Mesenchymal stem cell (in vitro differentiated cells and primary cell): ENCODE results near the gene CETP.
"Not testable (repeated sequence)": the region's sequence is repeated elsewhere in the genome, so short reads cannot be mapped to it uniquely, and the experiment has no call there.

ENCODE experiments used
- DNase-seq: peaks from one replicate; pipeline ENCODE4 v3.0.0-alpha.2; 2013
- H2AFZ ChIP-seq: one replicate; pipeline ENCODE4 v1.6.1; 2013; ENCODE audit warnings: low read depth, mild to moderate bottlenecking, control low read depth, inconsistent platforms, low read length, moderate library complexity
- H2AK5ac ChIP-seq: 2 replicates; pipeline ENCODE4 v1.6.1; 2013; ENCODE audit warnings: low read length, moderate library complexity, mild to moderate bottlenecking, inconsistent platforms; ENCODE audit not compliant: severe bottlenecking
- H2BK120ac ChIP-seq: one replicate; pipeline ENCODE4 v1.6.1; 2013; ENCODE audit warnings: low read depth, mild to moderate bottlenecking, inconsistent platforms, low read length, moderate library complexity
- H2BK12ac ChIP-seq, 2 experiments: one replicate each; pipeline ENCODE4 v1.6.1; 2013; ENCODE audit warnings: inconsistent platforms in 2 of 2, low read length in 2 of 2, mild to moderate bottlenecking in 2 of 2, moderate library complexity in 2 of 2, control low read depth in 1 of 2
- H2BK15ac ChIP-seq: one replicate; pipeline ENCODE4 v1.6.1; 2013; ENCODE audit warnings: mild to moderate bottlenecking, low read depth, inconsistent platforms; ENCODE audit not compliant: poor library complexity, severe bottlenecking
- H2BK5ac ChIP-seq: 2 replicates; pipeline ENCODE4 v1.6.1; 2013; ENCODE audit warnings: low read depth, mild to moderate bottlenecking, low read length, control low read depth, inconsistent platforms; ENCODE audit not compliant: poor library complexity, severe bottlenecking
- H3K14ac ChIP-seq, 2 experiments: one replicate each; pipeline ENCODE4 v1.6.1; 2013; ENCODE audit warnings: inconsistent platforms in 2 of 2, low read length in 2 of 2, control low read depth in 1 of 2, mild to moderate bottlenecking in 1 of 2, moderate library complexity in 1 of 2
- H3K18ac ChIP-seq, 2 experiments: one replicate each; pipeline ENCODE4 v1.6.1; 2013; ENCODE audit warnings: inconsistent platforms in 2 of 2, low read length in 2 of 2, control low read depth in 1 of 2, low read depth in 1 of 2, mild to moderate bottlenecking in 1 of 2
- H3K23ac ChIP-seq, 2 experiments: one replicate each; pipeline ENCODE4 v1.6.1; 2013; ENCODE audit warnings: inconsistent platforms in 2 of 2, low read length in 2 of 2, mild to moderate bottlenecking in 2 of 2, moderate library complexity in 2 of 2, control low read depth in 1 of 2
- H3K27ac ChIP-seq: 2 replicates; pipeline ENCODE4 v1.5.1; 2013; ENCODE audit warnings: mild to moderate bottlenecking, moderate library complexity, low read length, control low read depth, inconsistent platforms; ENCODE audit not compliant: poor library complexity, severe bottlenecking
- H3K27me3 ChIP-seq, 2 experiments: 2 replicates each; pipeline versions ENCODE4 v1.6.1 to v1.7.0; 2013; ENCODE audit warnings: low read length in 2 of 2, mild to moderate bottlenecking in 2 of 2, moderate library complexity in 2 of 2, control low read depth in 1 of 2, inconsistent platforms in 1 of 2; ENCODE audit not compliant: control insufficient read depth in 1 of 2, insufficient read depth in 1 of 2
- H3K36me3 ChIP-seq, 2 experiments: 2 replicates each; pipeline versions ENCODE4 v1.6.1 to v1.7.0; 2013; ENCODE audit warnings: low read length in 2 of 2, control low read depth in 1 of 2, inconsistent platforms in 1 of 2, low read depth in 1 of 2, mild to moderate bottlenecking in 1 of 2; ENCODE audit not compliant: insufficient read depth in 2 of 2, control insufficient read depth in 1 of 2
- H3K4ac ChIP-seq, 2 experiments: one replicate each; pipeline ENCODE4 v1.6.1; 2013; ENCODE audit warnings: inconsistent platforms in 2 of 2, low read length in 2 of 2, mild to moderate bottlenecking in 2 of 2, moderate library complexity in 2 of 2, control low read depth in 1 of 2, low read depth in 1 of 2
- H3K4me1 ChIP-seq: 2 replicates; pipeline ENCODE4 v1.6.1; 2013; ENCODE audit warnings: low read depth, low read length, control low read depth; ENCODE audit not compliant: control insufficient read depth, insufficient read depth
- H3K4me2 ChIP-seq: 2 replicates; pipeline ENCODE4 v1.6.1; 2013; ENCODE audit warnings: low read length, mild to moderate bottlenecking, inconsistent platforms; ENCODE audit not compliant: poor library complexity, severe bottlenecking
- H3K4me3 ChIP-seq, 2 experiments: 2 replicates each; pipeline versions ENCODE4 v1.5.1 to v1.7.0; 2013; ENCODE audit warnings: low read length in 2 of 2, mild to moderate bottlenecking in 2 of 2, control low read depth in 1 of 2, low read depth in 1 of 2; ENCODE audit not compliant: insufficient read depth in 1 of 2
- H3K79me1 ChIP-seq: replicated peaks from 2 replicates; pipeline ENCODE4 v1.6.1; 2013; ENCODE audit warnings: mild to moderate bottlenecking, control low read depth, low read length, inconsistent platforms; ENCODE audit not compliant: poor library complexity, severe bottlenecking
- H3K9ac ChIP-seq: 2 replicates; pipeline ENCODE4 v1.7.0; 2013; ENCODE audit warnings: mild to moderate bottlenecking, low read length, moderate library complexity
- H3K9me3 ChIP-seq: 2 replicates; pipeline ENCODE4 v1.7.0; 2013; ENCODE audit warnings: mild to moderate bottlenecking, low read length; ENCODE audit not compliant: control insufficient read depth
- H4K8ac ChIP-seq: one replicate; pipeline ENCODE4 v1.6.1; 2013; ENCODE audit warnings: inconsistent platforms, mild to moderate bottlenecking, low read length, moderate library complexity
- H4K91ac ChIP-seq: one replicate; pipeline ENCODE4 v1.6.1; 2013; ENCODE audit warnings: mild to moderate bottlenecking, low read length, inconsistent platforms
- WGBS: methylation state at CpG from one replicate; pipeline ENCODE4 v1.1.7; 2013; ENCODE audit warnings: mixed read lengths; 5-methylcytosine and 5-hydroxymethylcytosine counted together

Gene CETP

DNA sequence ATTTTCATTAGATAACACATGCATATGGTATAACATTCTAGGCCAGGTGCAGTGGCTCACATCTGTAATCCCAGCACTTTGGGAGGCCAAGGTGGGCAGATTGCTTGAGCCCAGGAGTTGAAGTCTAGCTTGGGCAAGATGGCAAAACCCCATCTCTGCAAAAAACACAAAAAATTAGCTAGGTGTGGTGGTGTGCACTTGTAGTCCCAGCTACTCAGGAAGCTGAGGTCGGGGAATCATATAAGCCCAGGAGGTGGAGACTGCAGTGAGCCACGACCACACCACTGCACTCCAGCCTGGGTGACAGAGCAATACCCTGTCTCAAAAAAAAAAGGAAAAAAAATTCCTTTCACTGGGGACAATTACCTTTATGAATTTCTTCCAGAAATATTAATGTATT lies 43.8 kb downstream of the CETP start:
- not testable (repeated sequence) for DNase-seq, H3K4me3 ChIP-seq, H3K79me1 ChIP-seq, H3K27ac ChIP-seq, H2AFZ ChIP-seq, H2BK15ac ChIP-seq, H3K9me3 ChIP-seq, H3K14ac ChIP-seq, H3K18ac ChIP-seq, H2BK5ac ChIP-seq, H4K8ac ChIP-seq, H3K4ac ChIP-seq, H3K4me2 ChIP-seq, H3K27me3 ChIP-seq, H2BK120ac ChIP-seq, H2AK5ac ChIP-seq, H3K4me1 ChIP-seq, H3K23ac ChIP-seq, H3K9ac ChIP-seq, H4K91ac ChIP-seq, H2BK12ac ChIP-seq
- H3K36me3 ChIP-seq: peaks cover 4 to 36% of the 10 kb centered on the region in 2 experiments
- 75% methylated on average over 2 of the region's 2 CpGs for WGBS

DNA sequence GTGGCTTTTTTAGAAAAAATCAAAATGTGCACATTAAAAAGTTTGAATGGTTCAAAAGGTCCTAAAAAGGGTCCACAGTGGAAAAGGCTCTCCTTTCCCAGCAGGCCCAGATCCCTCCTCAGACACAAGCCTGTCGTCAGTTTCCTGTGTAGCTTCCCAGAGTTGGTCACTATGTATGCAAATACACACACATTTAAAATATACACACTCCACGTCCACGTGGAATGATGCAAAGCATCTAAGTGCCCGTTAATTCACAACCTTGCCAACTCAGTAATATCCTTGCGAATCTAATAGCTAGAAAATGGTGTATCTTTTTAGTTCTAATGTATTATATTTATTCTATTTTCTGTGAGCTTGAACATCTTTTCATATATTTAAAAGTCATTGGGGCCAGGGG lies 45.3 kb downstream of the CETP start:
- no peak overlapping the region for H2AK5ac ChIP-seq
- no peak overlapping the region for H2BK5ac ChIP-seq
- WGBS: 37% methylated on average over 3 of the region's 5 CpGs
- H2BK120ac ChIP-seq: no peak overlapping the region
- H4K8ac ChIP-seq: no peak overlapping the region
- H3K27me3 ChIP-seq: no peaks in the 10 kb centered on the region
- H3K14ac ChIP-seq: no peak overlapping the region
- DNase-seq: no peak
- H3K4me1 ChIP-seq: no peaks in the 10 kb centered on the region
- no peak overlapping the region for H3K4me2 ChIP-seq
- H4K91ac ChIP-seq: no peak overlapping the region
- no peaks in the 10 kb centered on the region for H3K9me3 ChIP-seq
- H3K36me3 ChIP-seq: peaks cover 4 to 30% of the 10 kb centered on the region in 2 experiments
- no peaks in the 10 kb centered on the region for H3K79me1 ChIP-seq
- H3K27ac ChIP-seq: no peak overlapping the region
- H3K23ac ChIP-seq: no peak overlapping the region
- H3K4ac ChIP-seq: no peak overlapping the region
- no peak overlapping the region for H2AFZ ChIP-seq
- no peak overlapping the region for H2BK12ac ChIP-seq
- no peak overlapping the region for H3K4me3 ChIP-seq
- no peak overlapping the region for H3K9ac ChIP-seq
- H3K18ac ChIP-seq: no peak overlapping the region
- H2BK15ac ChIP-seq: no peak overlapping the region

DNA sequence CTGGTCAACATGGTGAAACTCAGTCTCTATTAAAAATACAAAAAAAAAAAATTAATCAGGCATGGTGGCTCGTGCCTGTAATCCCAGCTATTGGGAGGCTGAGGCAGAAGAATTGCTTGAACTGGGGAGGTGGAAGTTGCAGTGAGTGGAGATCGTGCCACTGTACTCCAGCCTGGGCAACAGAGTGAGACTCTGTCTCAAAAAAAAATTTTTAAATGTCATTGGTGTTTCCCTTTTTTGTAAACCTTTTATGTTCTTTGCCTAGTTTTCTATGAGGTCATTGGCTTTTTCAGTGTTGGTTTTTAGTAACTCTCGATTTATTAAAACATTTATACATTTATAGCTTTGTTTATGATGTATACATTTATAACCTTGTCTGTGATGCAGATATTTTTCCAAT lies 45.8 kb downstream of the CETP start:
- Histone ChIP-seq H2BK5ac (no peak overlapping the region), H3K18ac (no peak overlapping the region), H3K27me3 (no peaks in the 10 kb centered on the region), H3K23ac (no peak overlapping the region), H3K4ac (no peak overlapping the region), H4K8ac (no peak overlapping the region), H4K91ac (no peak overlapping the region), H3K36me3 (peaks cover 4 to 30% of the 10 kb centered on the region in 2 experiments), H2BK12ac (no peak overlapping the region), H2AFZ (no peak overlapping the region), H3K4me2 (no peak overlapping the region), H3K9ac (no peak overlapping the region), H2BK120ac (no peak overlapping the region), H3K14ac (no peak overlapping the region), H2AK5ac (no peak overlapping the region), H3K27ac (no peak overlapping the region), H3K4me3 (no peak overlapping the region), H3K9me3 (no peaks in the 10 kb centered on the region), H2BK15ac (no peak overlapping the region), H3K4me1 (no peaks in the 10 kb centered on the region), H3K79me1 (no peaks in the 10 kb centered on the region)
- no peak for DNase-seq
- WGBS: 82% methylated on average over 2 of the region's 3 CpGs

DNA sequence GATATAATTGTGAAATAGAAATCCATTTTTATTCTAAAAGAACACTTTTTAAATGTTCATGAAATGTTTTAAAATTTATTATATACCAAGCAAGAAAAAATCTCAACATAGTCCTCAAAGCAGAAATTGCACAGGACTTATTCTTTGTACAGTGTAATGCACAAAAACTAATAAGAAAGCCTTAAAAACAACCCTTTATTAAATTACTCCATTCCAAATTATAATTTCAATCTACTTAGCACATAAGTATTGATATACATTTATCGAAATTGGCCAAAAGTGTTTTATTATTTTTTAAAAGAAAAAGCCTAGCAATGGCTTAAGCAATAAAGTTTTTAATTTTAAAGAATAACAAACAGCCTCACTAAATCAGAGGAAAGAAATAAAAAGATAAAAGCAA lies 46.7 kb downstream of the CETP start:
- Histone ChIP-seq H3K9me3 (no peaks in the 10 kb centered on the region), H2BK120ac (no peak overlapping the region), H3K23ac (no peak overlapping the region), H3K18ac (no peak overlapping the region), H3K27me3 (no peaks in the 10 kb centered on the region), H2BK15ac (no peak overlapping the region), H3K14ac (no peak overlapping the region), H3K36me3 (peaks cover 4 to 26% of the 10 kb centered on the region in 2 experiments), H2AK5ac (no peak overlapping the region), H3K4me2 (no peak overlapping the region), H4K8ac (no peak overlapping the region), H4K91ac (no peak overlapping the region), H2BK5ac (no peak overlapping the region), H3K9ac (no peak overlapping the region), H3K27ac (no peak overlapping the region), H3K79me1 (no peaks in the 10 kb centered on the region), H3K4me3 (no peak overlapping the region), H2BK12ac (no peak overlapping the region), H2AFZ (no peak overlapping the region), H3K4me1 (no peaks in the 10 kb centered on the region), H3K4ac (no peak overlapping the region)
- no peak for DNase-seq
- no CpG with 5 or more reads among the region's 1 CpG for WGBS
